Memory B cell (primary cell): ENCODE data around the gene LRRC8C.

ENCODE experiments used
- ATAC-seq: fragments of 150-1000 bp; cut with Tn5 transposase; 2 replicates; pipeline ENCODE4 v1.10.0; 2021; ENCODE audit warnings: low read depth, mild to moderate bottlenecking, moderate library complexity
- DNase-seq, 2 donors: peaks; one replicate each; pipeline ENCODE4 v3.0.0; 2022; ENCODE audit warnings: low spot score in 2 of 2
- H3K27ac Mint-ChIP-seq: one replicate; pipeline ENCODE4 v1.8.0; 2022; ENCODE audit warnings: mild to moderate bottlenecking, moderate library complexity, mixed read lengths
- H3K27me3 Mint-ChIP-seq: one replicate; pipeline ENCODE4 v1.8.0; 2022; ENCODE audit warnings: mixed read lengths
- H3K36me3 Mint-ChIP-seq: one replicate; pipeline ENCODE4 v1.8.0; 2022; ENCODE audit warnings: mild to moderate bottlenecking, mixed read lengths
- H3K4me1 Mint-ChIP-seq: one replicate; pipeline ENCODE4 v1.8.0; 2022; ENCODE audit warnings: mixed read lengths
- H3K4me3 Mint-ChIP-seq: one replicate; pipeline ENCODE4 v1.8.0; 2022; ENCODE audit warnings: mild to moderate bottlenecking, moderate library complexity, mixed read lengths
- H3K9me3 Mint-ChIP-seq: one replicate; pipeline ENCODE4 v1.8.0; 2022; ENCODE audit warnings: mixed read lengths

The LRRC8C gene

DNA sequence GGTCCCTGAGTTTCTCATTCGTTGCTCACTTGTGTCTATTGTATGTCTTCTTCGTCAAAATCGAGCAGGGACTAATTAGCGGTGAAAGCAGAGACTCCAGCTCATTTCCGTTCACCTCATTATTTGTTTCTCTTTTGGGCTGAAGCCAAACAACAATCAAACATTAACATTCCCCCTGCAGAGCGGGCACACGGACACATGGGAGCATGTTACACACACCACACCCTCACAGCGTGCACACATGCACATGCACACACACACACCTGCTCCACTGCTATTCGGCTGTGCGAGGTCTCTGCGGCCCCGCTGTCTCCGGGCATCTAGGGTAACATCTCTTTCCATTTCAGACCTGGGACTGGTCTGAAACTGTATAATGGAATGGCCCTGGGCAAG is 129.5 kb downstream of the LRRC8C start:
- Mint-ChIP-seq H3K4me3 (peak overlapping the region; percentile 94), H3K27ac (peak overlapping the region; percentile 62), H3K27me3 (no peaks in the 10 kb centered on the region), H3K4me1 (peaks cover 23% of the 10 kb centered on the region), H3K36me3 (no peaks in the 10 kb centered on the region), H3K9me3 (no peaks in the 10 kb centered on the region)
- ATAC-seq, result peak; percentile 16
- DNase-seq, result no peak

DNA sequence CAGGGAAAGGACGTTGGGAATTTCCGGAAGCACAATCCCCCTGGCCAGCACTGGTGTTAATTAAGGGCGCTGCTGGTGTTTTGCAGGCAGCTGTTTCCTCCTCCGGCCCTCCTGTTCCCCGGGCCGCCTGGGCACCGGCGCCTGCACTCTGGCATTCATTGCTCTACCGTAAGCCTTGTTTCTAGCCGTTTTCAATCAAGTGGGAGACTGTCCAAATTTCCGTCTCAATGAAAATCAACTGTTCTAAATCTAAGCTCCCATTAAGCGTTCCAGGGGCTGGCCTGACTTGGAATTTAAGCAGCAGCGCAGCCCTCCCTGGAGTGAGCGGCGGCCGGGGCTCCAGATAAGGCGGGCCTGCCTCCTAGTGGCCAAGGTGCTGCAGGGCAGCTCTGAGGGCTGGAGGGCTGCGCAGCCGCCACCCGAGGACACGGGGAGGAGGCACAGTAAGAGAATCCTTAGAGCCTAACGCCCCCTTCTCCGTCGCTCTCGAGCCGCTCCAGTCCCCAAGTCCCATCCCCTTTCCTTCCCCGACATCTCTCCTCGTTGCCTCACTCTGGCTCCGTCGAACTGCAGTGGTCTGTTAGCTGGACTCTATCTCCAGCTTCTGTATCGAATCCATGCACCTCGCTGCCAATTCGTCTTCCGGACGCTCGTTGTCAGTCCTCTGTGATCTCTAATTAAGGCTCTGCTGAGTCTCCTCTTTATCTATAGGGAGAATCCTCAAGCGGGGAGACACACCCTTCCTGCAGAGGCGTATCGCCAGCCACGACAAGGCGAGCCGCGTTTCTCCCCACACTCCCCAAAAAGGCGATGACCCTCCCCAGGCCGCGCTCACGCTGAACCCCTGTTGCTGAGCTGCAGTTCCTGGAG is 130.1 kb downstream of the LRRC8C start:
- Mint-ChIP-seq H3K27ac (peak overlapping the region; percentile 62), H3K9me3 (no peaks in the 10 kb centered on the region), H3K4me1 (peaks cover 17% of the 10 kb centered on the region), H3K27me3 (no peaks in the 10 kb centered on the region), H3K4me3 (peak overlapping the region; percentile 94), H3K36me3 (no peaks in the 10 kb centered on the region)
- peak; percentile 99 for ATAC-seq
- peak; percentile 83 to 90 for DNase-seq

DNA sequence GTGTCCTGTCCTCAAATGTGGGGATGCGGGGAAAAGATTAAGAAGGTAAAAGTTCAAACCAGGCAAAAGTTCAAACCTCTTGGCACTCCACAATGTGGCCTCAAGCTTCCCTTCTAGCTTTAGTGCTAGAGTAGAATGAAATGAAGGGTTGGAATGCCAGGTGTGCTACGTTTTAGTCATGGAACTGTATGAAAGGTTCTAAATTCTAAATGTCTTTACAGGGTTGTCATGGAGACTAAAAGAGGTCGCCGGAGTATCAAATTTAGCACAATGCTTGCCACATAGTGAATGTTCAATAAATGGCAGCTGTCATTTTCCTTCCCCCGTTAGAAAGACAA is 130.7 kb downstream of the LRRC8C start:
- Mint-ChIP-seq H3K4me3 (peak overlapping the region; percentile 94), H3K9me3 (no peaks in the 10 kb centered on the region), H3K27ac (peak overlapping the region; percentile 62), H3K4me1 (peaks cover 16% of the 10 kb centered on the region), H3K27me3 (no peaks in the 10 kb centered on the region), H3K36me3 (no peaks in the 10 kb centered on the region)
- ATAC-seq (no peak), DNase-seq (peak in 1 of 2 donors; percentile 25)

DNA sequence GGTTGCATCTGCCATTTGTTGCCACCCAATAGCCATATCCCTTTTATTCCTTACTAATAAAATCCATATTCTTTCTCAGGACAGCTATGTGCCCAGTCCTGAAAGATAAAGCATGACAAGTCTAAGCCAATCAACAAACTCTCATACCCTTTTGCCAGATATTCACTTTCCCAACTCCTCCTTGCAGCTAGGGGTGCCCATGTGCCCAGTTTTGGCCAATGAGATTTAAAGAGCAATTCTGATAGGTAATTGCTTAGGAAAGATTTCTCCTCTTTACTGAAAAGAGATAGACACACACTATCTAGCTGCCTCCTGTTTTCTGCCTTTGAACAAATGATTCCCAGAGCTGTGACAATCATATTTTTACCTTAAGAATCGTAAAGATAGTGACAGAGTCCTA is 132.9 kb downstream of the LRRC8C start:
- H3K4me3 Mint-ChIP-seq, result no peak overlapping the region
- H3K4me1 Mint-ChIP-seq, result peaks cover 16% of the 10 kb centered on the region
- H3K27me3 Mint-ChIP-seq, result peaks cover 4% of the 10 kb centered on the region
- H3K9me3 Mint-ChIP-seq, result no peaks in the 10 kb centered on the region
- H3K36me3 Mint-ChIP-seq, result no peaks in the 10 kb centered on the region
- DNase-seq (no peak), ATAC-seq (no peak)
- H3K27ac Mint-ChIP-seq, result no peak overlapping the region

DNA sequence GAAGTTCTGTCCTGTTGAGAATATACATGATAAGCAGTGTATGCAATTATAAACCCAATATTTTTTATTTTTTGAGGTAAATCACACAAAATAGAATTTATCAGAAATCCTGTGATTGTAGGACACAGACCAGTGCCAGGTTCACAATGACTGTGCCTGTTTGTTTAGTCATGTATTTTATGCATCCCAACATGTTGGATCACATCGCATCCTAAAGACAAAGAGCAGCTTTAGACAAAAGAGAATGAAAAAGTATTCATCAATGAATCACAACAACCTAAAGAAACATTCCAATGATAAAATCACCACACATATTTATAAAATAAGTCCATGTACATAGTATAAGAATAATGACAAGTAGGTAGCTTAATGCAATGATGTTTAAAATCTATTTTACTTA is 134.7 kb downstream of the LRRC8C start:
- ATAC-seq, result no peak
- Mint-ChIP-seq H3K27me3 (peaks cover 6% of the 10 kb centered on the region), H3K9me3 (no peaks in the 10 kb centered on the region), H3K4me1 (peaks cover 9% of the 10 kb centered on the region), H3K36me3 (no peaks in the 10 kb centered on the region), H3K27ac (no peak overlapping the region), H3K4me3 (no peak overlapping the region)
- DNase-seq, result no peak
